Keratinocyte (primary cell): ENCODE results near the gene SHROOM3. TPM values are rescaled to one million over a fixed set of nuclear protein-coding genes. Genes with fewer than 3 reads are reported as not detected.

Experiments used
- DNase-seq: peaks from one replicate; pipeline ENCODE4 v3.0.0-alpha.2; 2011; ENCODE audit warnings: low read depth, missing footprints, low spot score
- FAIRE-seq: peaks from 2 replicates; lab custom pipeline; 2011; peaks lifted over from hg19 to GRCh38; lab: Jason Lieb, UNC
- H2AFZ ChIP-seq: 2 replicates; pipeline ENCODE4 v1.6.0; 2012; ENCODE audit warnings: low read length, control low read depth, inconsistent platforms; ENCODE audit not compliant: control insufficient read depth
- H3K27ac ChIP-seq: 2 replicates; pipeline ENCODE4 v1.5.1; 2011; ENCODE audit warnings: low read length; ENCODE audit not compliant: control insufficient read depth, insufficient read depth
- H3K27me3 ChIP-seq: 3 replicates; pipeline ENCODE4 v1.6.0; 2011; ENCODE audit warnings: low read length; ENCODE audit not compliant: control insufficient read depth, insufficient read depth; ENCODE audit errors: extremely low read depth
- H3K36me3 ChIP-seq, 2 experiments: 2 replicates in 1 of 2; 3 replicates in 1 of 2; pipeline ENCODE4 v1.5.1; 2011; ENCODE audit warnings: low read length in 2 of 2, mild to moderate bottlenecking in 1 of 2; ENCODE audit not compliant: control insufficient read depth in 2 of 2, insufficient read depth in 2 of 2; ENCODE audit errors: extremely low read depth in 1 of 2
- H3K4me1 ChIP-seq: 3 replicates; pipeline ENCODE4 v1.5.1; 2011; ENCODE audit warnings: low read length; ENCODE audit not compliant: control insufficient read depth, insufficient read depth; ENCODE audit errors: extremely low read depth
- H3K4me2 ChIP-seq: 3 replicates; pipeline ENCODE4 v1.6.0; 2011; ENCODE audit warnings: low read depth, low read length; ENCODE audit not compliant: control insufficient read depth, insufficient read depth; ENCODE audit errors: extremely low read depth
- H3K4me3 ChIP-seq, 3 experiments: fragments of 200-600 bp in 1 of 3; sonication (generic) in 1 of 3; 2 replicates in 2 of 3; 3 replicates in 1 of 3; pipeline ENCODE4 v1.5.1; 2011 to 2016; ENCODE audit warnings: low read length in 3 of 3, mild to moderate bottlenecking in 3 of 3, control low read depth in 2 of 3, inconsistent platforms in 1 of 3, low read depth in 1 of 3, mixed read lengths in 1 of 3, mixed run types in 1 of 3, moderate library complexity in 1 of 3; ENCODE audit not compliant: control insufficient read depth in 2 of 3, insufficient read depth in 2 of 3; ENCODE audit errors: extremely low read depth in 1 of 3
- H3K79me2 ChIP-seq: 2 replicates; pipeline ENCODE4 v1.6.0; 2012; ENCODE audit warnings: low read length; ENCODE audit not compliant: control insufficient read depth, insufficient read depth
- H3K9ac ChIP-seq: 3 replicates; pipeline ENCODE4 v1.6.0; 2011; ENCODE audit warnings: low read length; ENCODE audit not compliant: control insufficient read depth, insufficient read depth; ENCODE audit errors: extremely low read depth
- H3K9me1 ChIP-seq: 3 replicates; pipeline ENCODE4 v1.6.0; 2011; ENCODE audit warnings: low read length; ENCODE audit not compliant: control insufficient read depth, insufficient read depth; ENCODE audit errors: extremely low read depth
- H3K9me3 ChIP-seq: 2 replicates; pipeline ENCODE4 v1.5.1; 2012; ENCODE audit warnings: low read depth, low read length; ENCODE audit not compliant: control insufficient read depth
- H4K20me1 ChIP-seq: 3 replicates; pipeline ENCODE4 v1.6.0; 2011; ENCODE audit warnings: low read length; ENCODE audit not compliant: control insufficient read depth, insufficient read depth; ENCODE audit errors: extremely low read depth
- CTCF ChIP-seq, 3 experiments: IDR thresholded peaks in 1 of 3; conservative IDR thresholded peaks in 1 of 3; optimal IDR thresholded peaks in 1 of 3; 2 replicates in 2 of 3; 3 replicates in 1 of 3; pipeline versions ENCODE3 to v1.5.1; 2011; ENCODE audit warnings: low read length in 3 of 3, mild to moderate bottlenecking in 3 of 3, moderate library complexity in 2 of 3, control low read depth in 1 of 3, inconsistent platforms in 1 of 3; ENCODE audit not compliant: insufficient read depth in 2 of 3; ENCODE audit errors: extremely low read depth in 1 of 3
- EZH2 ChIP-seq: IDR thresholded peaks from one replicate; pipeline ENCODE4 v1.6.1; 2012; ENCODE audit warnings: inconsistent platforms, mild to moderate bottlenecking, low read length, moderate library complexity
- dilution Hi-C: fragments of 300-500 bp; cut with MboI; formaldehyde crosslinking; loops from one replicate; pipeline ENCODE4 v1.7.0; 2020; ENCODE audit warnings: low sequenced_read_pairs; ENCODE audit not compliant: extremely low pct_ligation_motif_present
- polyA plus RNA-seq, 5 experiments: library from polyadenylated mRNA; depleted of rRNA in 3 of 5; stranded (reverse) in 3 of 5; stranded (forward) in 1 of 5; unstranded in 1 of 5; fragments of >200 nt; gene quantifications; 1 replicate in 1 of 5; 2 replicates in 3 of 5; 3 replicates in 1 of 5; pipeline versions ENCODE4 v1.2.1 to v1.2.3, GENCODE V29; 2011 to 2012; ENCODE audit warnings: missing spikeins in 2 of 5, low read depth in 1 of 5, low replicate concordance in 1 of 5

SHROOM3 gene
- polyA plus RNA-seq, 1 donor (not counting 4 experiments of a cell fraction or from before 2014, with no cell fraction given): 4.9 TPM

GRCh38 chr4:76582074-76582816 is 147.2 kb downstream of the SHROOM3 start:
- H3K9me1 ChIP-seq: no peaks in the 10 kb centered on the region
- H2AFZ ChIP-seq: no peak overlapping the region
- H3K4me1 ChIP-seq: peaks cover 6% of the 10 kb centered on the region
- H3K27me3 ChIP-seq: peaks cover 26% of the 10 kb centered on the region
- H3K9ac ChIP-seq: no peak overlapping the region
- no peak overlapping the region for H3K4me3 ChIP-seq
- H3K79me2 ChIP-seq: no peaks in the 10 kb centered on the region
- FAIRE-seq (no peak), DNase-seq (no peak)
- H3K36me3 ChIP-seq: no peaks in the 10 kb centered on the region
- no peaks in the 10 kb centered on the region for H4K20me1 ChIP-seq
- no peak for TF ChIP-seq CTCF (optimal IDR thresholded peaks at IDR 0.05 in 1 of 3, IDR thresholded peaks at IDR 0.05 in 1 of 3, conservative IDR thresholded peaks at IDR 0.05 in 1 of 3; ENCODE audit: extremely low read depth in 1 of 3, insufficient read depth in 2 of 3, low read length in 3 of 3)
- no peak for TF ChIP-seq EZH2
- no peak overlapping the region for H3K4me2 ChIP-seq
- no peak overlapping the region for H3K27ac ChIP-seq
- H3K9me3 ChIP-seq: no peaks in the 10 kb centered on the region
- dilution Hi-C loops: no loop called here

DNA sequence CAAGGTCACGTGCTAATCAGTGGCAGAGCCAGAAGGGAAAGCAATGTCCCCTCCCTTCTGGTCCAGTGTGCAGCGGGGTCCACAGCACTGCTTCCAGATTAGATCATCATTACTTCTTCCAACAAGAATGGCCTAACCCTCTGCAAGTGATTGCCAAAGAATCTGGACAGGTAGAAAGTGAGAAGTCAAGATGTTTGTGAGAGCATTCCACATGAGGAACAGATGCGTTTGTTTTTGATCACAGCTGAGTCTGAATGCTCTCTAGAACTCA is 147.7 kb downstream of the SHROOM3 start:
- no peaks in the 10 kb centered on the region for H3K79me2 ChIP-seq
- H3K4me2 ChIP-seq: no peak overlapping the region
- H2AFZ ChIP-seq: no peak overlapping the region
- TF ChIP-seq CTCF (optimal IDR thresholded peaks at IDR 0.05 in 1 of 3, IDR thresholded peaks at IDR 0.05 in 1 of 3, conservative IDR thresholded peaks at IDR 0.05 in 1 of 3; ENCODE audit: extremely low read depth in 1 of 3, insufficient read depth in 2 of 3, low read length in 3 of 3) (no peak), EZH2 (no peak)
- H3K4me3 ChIP-seq: no peak overlapping the region
- FAIRE-seq: no peak
- H3K9me3 ChIP-seq: no peaks in the 10 kb centered on the region
- dilution Hi-C loops: no loop called here
- H3K27me3 ChIP-seq: peaks cover 26% of the 10 kb centered on the region
- H3K9me1 ChIP-seq: no peaks in the 10 kb centered on the region
- no peak overlapping the region for H3K27ac ChIP-seq
- no peaks in the 10 kb centered on the region for H3K36me3 ChIP-seq
- no peaks in the 10 kb centered on the region for H4K20me1 ChIP-seq
- DNase-seq: no peak
- peaks cover 6% of the 10 kb centered on the region for H3K4me1 ChIP-seq
- H3K9ac ChIP-seq: no peak overlapping the region
